Epithelial cell of proximal tubule (primary cell): ENCODE measurements around the gene PNMT. TPM values are rescaled to one million over a fixed set of nuclear protein-coding genes. Genes with fewer than 3 reads are reported as not detected.

Source experiments
- DNase-seq: peaks from one replicate; pipeline ENCODE4 v3.0.0-alpha.2; 2011; ENCODE audit warnings: low read depth
- H3K4me3 ChIP-seq: 2 replicates; pipeline ENCODE4 v1.5.1; 2011; ENCODE audit warnings: low read depth, mild to moderate bottlenecking, low read length
- CTCF ChIP-seq: conservative IDR thresholded peaks from 2 replicates; pipeline ENCODE4 v1.5.1; 2012; ENCODE audit warnings: low read depth, mild to moderate bottlenecking, low read length
- total RNA-seq: library from RNA; depleted of rRNA; stranded (reverse); fragments of >200 nt; gene quantifications from 2 replicates; pipeline ENCODE4 v1.2.3, GENCODE V29; 2015

The PNMT gene
- total RNA-seq, 1 donor from 2014 or later: not detected

GRCh38 chr17:39684369-39685192 lies 16.3 kb downstream of the PNMT start:
- no peak for TF ChIP-seq CTCF
- no peak overlapping the region for H3K4me3 ChIP-seq
- DNase-seq: no peak

- no peak for TF ChIP-seq CTCF
- no peak for DNase-seq
Observed at GRCh38 chr17:39687101-39687545, 18.9 kb downstream of the PNMT start.

GRCh38 chr17:39687546-39688474 lies 19.6 kb downstream of the PNMT start, which contains the start of gene PGAP3:
TSS of gene PGAP3 (minus strand) at chr17:39688057. CDS start at chr17:39688014, 43 bp downstream.
- DNase-seq: peak; percentile 49
- peak within 1 kb of the TSS; percentile 69 for H3K4me3 ChIP-seq
- no peak for TF ChIP-seq CTCF

More at GRCh38 chr17:39687101-39687545, 18.9 kb downstream of the PNMT start:
- peak overlapping the region; percentile 69 for H3K4me3 ChIP-seq

GRCh38 chr17:39688475-39688835 lies 20.2 kb downstream of the PNMT start:
- DNase-seq: no peak
- no peak for TF ChIP-seq CTCF
- H3K4me3 ChIP-seq: peak overlapping the region; percentile 69

GRCh38 chr17:39688945-39689344 lies 20.7 kb downstream of the PNMT start:
- TF ChIP-seq CTCF: peak; percentile 13
- peak overlapping the region; percentile 69 for H3K4me3 ChIP-seq
- DNase-seq: no peak

- no peak for DNase-seq
- no peak overlapping the region for H3K4me3 ChIP-seq
- no peak for TF ChIP-seq CTCF
Observed at GRCh38 chr17:39694593-39694992, 26.3 kb downstream of the PNMT start.
